Tongue (tissue), 2 donors: ENCODE measurements around the gene IFI16. TPM values are rescaled to one million over a fixed set of nuclear protein-coding genes. Genes with fewer than 3 reads are reported as not detected.
A peak's percentile ranks its signal among the peaks of the same experiment; 100 is the strongest.

ENCODE experiments used
- DNase-seq: peaks from one replicate; pipeline ENCODE4 v3.0.0-alpha.2; 2015
- total RNA-seq: library from RNA; depleted of rRNA; stranded (reverse); fragments of >200 nt; gene quantifications from one replicate; pipeline ENCODE4 v1.2.3, GENCODE V29; 2014

Gene IFI16
- total RNA-seq, 1 donor from 2014 or later: 45.0 TPM

- DNase-seq: no peak
These were observed 56.4 kb downstream of the IFI16 start for GRCh38 chr1:159066108-159066507.

GRCh38 chr1:159067699-159068621 is 58.3 kb downstream of the IFI16 start:
- DNase-seq: no peak

- DNase-seq: no peak
These were observed 59.2 kb downstream of the IFI16 start for GRCh38 chr1:159068886-159069285.

DNA sequence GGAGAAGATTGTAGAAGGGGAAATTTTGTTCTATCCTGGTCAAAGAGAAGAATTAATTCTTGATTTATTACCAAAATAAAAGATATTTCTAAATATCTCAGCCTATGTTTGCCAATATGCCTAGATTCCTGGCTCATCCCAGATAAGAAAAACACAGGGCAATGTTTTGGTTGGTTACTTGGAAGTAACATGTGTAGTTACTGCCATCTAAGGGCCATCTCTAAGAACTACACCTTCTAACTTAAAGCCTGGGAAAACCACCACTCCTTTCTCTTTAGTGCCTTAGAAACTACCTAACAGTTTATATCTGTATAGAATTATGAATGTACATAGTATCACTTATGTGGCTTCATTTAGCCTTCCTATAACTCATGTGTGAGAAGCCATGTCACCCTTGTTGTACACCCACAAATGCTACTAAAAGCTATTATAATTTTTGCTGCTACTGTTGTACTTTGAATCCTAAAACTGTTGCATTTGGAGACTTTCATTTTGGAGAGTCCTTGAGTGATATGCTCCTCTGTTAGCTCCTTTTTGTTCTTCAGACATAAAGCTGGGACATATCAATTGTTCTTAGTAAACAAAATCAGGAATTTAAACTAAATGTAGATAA is 62.4 kb downstream of the IFI16 start:
- peak; percentile 75 for DNase-seq

DNA sequence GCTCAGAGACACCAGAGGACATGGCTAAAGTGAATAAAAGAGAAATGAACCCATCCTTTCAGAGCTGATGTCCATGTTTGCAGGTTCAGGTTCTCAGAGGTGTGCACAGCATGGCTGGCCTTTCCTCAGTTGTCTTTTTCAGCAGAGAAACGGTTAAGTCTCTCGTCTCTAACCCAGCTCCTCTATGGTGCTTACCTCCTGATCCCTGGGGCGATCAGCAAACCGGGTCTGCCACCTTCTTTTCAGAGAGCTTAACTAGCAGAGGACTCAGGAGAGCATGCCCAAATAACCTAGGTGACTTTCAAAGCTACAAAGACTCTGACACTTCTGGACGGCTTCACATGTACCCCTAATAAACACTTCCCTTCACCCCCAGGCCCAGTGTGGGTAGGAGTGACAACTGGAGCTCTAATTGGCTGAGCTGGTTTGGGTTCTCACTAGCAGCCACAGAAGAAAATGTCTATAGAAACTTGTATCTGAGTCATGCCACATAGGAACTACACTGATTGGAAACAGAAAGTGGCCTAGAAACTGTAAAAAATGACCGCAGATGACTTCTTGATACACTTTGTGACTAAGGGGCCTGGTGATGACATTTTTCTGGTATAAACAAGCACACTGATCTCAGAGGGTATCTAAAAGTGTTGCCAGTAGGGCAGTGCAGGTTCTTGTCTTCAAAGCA is 66.9 kb downstream of the IFI16 start, which contains the start of gene AIM2:
Gene AIM2 (minus strand): TSS at position 329 of the 682 bp plus-strand sequence. CDS start 3,267 bp downstream, outside the sequence.
- DNase-seq: no peak

GRCh38 chr1:159077120-159077961 is 67.6 kb downstream of the IFI16 start:
- DNase-seq: no peak

DNA sequence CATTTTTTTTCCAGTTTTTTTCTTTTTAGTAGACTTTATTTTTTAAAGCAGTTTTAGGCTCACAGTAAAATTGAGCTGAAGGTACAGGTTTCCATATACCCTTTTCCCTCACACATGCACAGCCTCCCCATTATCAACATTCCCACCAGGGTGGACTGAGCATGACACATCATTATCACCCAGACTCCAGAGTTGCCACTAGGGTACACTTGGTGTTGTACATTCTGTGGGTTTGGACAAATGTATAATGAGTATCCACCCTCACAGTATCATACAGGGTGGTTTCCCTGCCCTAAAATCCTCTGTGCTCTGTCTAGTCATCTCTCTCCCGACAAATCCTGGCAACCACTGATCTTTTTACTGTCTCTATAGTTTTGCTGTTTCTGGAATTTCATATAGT is 69.8 kb downstream of the IFI16 start:
- no peak for DNase-seq

DNA sequence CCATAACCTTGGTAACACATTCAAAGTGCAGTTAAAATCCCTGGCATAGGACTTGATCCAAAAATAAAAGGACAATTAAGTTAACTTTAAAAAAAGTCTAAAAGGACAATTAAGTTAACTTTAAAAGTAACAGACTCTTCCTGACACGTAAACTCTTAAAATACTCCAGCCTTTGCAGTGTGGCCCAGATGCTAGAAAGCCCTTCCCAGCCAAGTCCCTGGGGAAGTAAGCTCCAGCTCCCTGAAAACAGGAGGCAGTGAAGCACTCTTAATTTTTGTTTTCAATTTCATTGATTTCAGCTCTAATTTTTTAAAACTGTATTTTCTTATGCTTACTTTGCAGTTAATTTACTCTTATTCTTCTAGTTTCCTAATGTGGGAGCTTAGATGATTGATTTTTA is 71.9 kb downstream of the IFI16 start:
- no peak for DNase-seq

DNA sequence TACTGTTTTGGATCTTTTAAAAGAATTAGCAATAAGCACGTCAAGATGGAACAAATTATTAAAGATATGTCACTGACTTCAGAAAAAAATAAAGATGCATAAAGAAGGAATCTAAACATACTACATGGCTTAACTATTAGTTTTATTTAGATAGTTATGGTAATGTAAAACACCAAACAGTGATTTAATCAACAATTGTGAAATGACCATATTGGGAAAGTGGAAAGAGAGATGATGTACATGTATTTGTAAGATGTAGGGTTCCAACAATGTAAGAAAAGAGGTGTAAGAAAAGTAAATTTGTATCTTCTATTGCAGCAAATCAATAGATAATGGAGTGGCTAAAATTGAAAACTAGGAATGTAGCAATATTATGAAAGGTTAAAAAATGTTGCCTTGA is 73.3 kb downstream of the IFI16 start:
- no peak for DNase-seq

DNA sequence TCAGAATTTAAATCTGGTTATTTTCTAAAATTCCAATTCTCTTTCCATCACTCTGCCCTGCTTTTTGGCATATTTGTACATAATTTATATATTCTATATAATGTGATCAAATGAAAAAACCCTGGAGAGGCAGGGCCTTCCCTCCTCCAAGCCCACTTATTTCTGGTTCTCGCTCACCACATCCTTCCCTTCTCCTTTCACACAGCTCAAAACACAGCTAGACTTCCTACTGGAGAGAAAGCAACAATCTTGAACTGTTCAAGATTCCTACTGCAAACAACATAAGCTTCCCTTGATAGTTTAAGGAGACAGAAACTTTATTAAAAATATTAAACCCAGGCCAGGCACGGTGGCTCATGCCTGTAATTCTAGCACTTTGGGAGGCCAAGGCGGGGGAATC is 74.4 kb downstream of the IFI16 start:
- DNase-seq: no peak

- DNase-seq: no peak
These were observed 75.2 kb downstream of the IFI16 start for GRCh38 chr1:159084867-159085266.

- DNase-seq: no peak
These were observed 78.3 kb downstream of the IFI16 start for GRCh38 chr1:159088050-159088449.

- DNase-seq: no peak
These were observed 79.0 kb downstream of the IFI16 start for GRCh38 chr1:159088546-159089183.

DNA sequence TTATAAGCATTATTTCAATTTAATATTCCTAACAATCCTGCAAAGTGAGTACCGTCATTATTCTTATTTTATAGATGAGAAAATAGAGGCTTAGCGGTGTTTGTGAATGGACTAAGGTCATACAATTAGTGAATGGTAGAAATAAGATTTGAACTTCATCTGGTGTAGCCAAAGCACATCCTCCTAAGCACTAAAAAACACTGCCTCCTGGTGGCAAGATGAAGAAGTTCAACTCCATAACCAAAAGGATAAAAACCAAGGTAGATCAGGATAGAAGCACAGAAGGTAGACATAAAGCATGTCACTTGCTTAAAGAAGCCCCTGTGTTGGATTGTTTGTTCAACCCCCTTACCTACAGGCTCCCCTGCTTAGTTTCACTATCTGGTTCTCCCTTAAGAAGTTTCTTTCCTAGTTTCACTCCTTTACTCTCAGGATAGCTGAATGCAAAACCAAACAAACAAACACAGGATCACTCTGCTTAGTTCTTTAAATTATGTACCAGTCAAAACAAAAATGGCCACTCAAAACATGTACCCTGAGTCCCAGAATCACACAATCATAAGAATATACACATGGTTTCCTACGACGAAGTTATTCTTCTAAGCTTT is 79.6 kb downstream of the IFI16 start:
- no peak for DNase-seq

- DNase-seq: no peak
These were observed 80.8 kb downstream of the IFI16 start for GRCh38 chr1:159090286-159091179.

- DNase-seq: no peak
These were observed 81.5 kb downstream of the IFI16 start for GRCh38 chr1:159091180-159091560.

DNA sequence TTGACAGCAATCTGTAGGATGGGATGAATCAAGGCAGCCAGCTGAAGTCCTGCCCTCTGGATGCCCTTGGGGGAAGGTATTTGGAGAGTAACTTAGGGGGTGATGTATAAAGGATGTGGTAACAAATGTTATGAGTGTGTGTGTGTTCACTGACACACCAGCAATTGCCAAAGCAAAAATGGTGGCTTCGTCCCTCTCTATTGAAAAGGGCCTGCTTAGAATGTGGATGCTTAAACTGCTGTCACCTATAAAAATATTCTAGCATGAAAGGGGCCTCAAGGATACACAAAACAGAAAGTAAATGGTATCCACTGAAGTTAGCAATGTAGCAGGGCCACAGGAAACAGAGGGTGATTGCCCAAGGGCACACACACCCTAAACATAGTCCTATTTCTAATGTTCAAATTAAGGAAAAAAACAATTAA is 81.9 kb downstream of the IFI16 start:
- DNase-seq: no peak

DNA sequence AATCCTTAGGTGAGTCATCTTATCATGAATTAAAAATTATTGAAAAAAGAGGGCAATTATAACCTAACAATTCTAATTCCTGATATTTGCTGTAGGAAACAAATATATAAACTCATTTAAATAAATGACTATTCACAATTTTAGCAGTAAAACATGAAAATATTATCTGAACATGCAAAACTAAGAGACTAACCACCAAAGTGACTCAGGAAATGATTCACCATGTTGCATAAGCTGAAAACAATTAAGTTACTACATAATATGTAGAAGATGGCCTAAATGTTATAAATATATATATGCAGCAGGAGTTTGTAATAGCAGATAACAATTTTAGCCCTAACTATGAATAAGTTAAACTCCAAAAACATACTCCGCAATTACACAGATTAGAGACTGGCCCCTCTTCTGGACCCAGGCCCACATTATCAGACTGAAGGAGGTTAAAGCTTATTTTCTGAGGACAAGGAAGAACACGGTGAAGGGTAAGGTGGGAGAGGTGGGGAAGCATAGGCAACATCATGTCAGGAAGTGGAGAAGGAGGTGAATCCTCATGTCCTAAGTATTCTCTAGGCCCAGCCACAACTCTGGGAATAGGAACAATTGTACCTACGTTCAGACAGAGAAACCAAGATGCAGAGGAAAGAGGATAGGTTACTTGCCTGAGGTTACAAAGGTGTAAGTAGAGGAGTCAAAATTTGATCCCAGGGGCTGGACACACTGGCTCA is 82.5 kb downstream of the IFI16 start:
- DNase-seq: no peak

- no peak for DNase-seq
These were observed 88.9 kb downstream of the IFI16 start for GRCh38 chr1:159098596-159098995.
